ENCODE results near the gene OGFOD3. TPM values are rescaled to one million over a fixed set of nuclear protein-coding genes. Genes with fewer than 3 reads are reported as not detected.
A peak's percentile ranks its signal among the peaks of the same experiment; 100 is the strongest.
"Not testable (repeated sequence)": the region's sequence is repeated elsewhere in the genome, so short reads cannot be mapped to it uniquely, and the experiment has no call there.

The OGFOD3 gene
- total RNA-seq, 2 donors from 2014 or later: 23.3 to 40.8 TPM

GRCh38 chr17:82457073-82457928 is 38.9 kb upstream of the OGFOD3 start:
- TF ChIP-seq, protein P1, sequence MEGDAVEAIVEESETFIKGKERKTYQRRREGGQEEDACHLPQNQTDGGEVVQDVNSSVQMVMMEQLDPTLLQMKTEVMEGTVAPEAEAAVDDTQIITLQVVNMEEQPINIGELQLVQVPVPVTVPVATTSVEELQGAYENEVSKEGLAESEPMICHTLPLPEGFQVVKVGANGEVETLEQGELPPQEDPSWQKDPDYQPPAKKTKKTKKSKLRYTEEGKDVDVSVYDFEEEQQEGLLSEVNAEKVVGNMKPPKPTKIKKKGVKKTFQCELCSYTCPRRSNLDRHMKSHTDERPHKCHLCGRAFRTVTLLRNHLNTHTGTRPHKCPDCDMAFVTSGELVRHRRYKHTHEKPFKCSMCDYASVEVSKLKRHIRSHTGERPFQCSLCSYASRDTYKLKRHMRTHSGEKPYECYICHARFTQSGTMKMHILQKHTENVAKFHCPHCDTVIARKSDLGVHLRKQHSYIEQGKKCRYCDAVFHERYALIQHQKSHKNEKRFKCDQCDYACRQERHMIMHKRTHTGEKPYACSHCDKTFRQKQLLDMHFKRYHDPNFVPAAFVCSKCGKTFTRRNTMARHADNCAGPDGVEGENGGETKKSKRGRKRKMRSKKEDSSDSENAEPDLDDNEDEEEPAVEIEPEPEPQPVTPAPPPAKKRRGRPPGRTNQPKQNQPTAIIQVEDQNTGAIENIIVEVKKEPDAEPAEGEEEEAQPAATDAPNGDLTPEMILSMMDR (IDR thresholded peaks at IDR 0.05): no peak
- Histone ChIP-seq H3K36me3 (no peaks in the 10 kb centered on the region), H3K4me3 (peak overlapping the region; percentile 93), H3K4me1 (peaks cover 11% of the 10 kb centered on the region), H3K9me3 (no peaks in the 10 kb centered on the region), H3K9ac (ENCODE audit: low read depth in 2 of 2, low read length in 2 of 2) (peak overlapping the region; percentile 28 to 91), H3K27me3 (no peaks in the 10 kb centered on the region), H3K27ac (peak overlapping the region; percentile 100)
- DNase-seq: peak; percentile 72
- intact Hi-C loops (cut with DNase I): no loop called here

DNA sequence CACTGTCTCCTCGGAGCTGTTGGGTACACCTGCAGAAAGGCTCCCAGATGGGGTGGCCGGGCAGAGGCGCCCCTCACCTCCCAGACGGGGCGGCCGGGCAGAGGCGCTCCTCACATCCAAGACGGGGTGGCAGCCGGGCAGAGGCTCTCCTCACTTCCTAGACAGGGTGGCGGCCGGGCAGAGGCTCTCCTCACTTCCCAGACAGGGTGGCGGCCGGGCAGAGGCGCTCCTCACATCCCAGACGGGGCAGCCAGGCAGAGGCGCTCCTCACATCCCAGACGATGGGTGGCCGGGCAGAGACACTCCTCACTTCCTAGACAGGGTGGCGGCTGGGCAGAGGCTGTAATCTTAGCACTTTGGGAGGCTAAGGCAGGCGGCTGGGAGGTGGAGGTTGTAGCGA is 35.3 kb upstream of the OGFOD3 start:
- peak; percentile 17 for DNase-seq
- H3K4me1 ChIP-seq: peaks cover 13% of the 10 kb centered on the region
- H3K27ac ChIP-seq; intact Hi-C loops (cut with DNase I); H3K27me3 ChIP-seq; H3K9ac ChIP-seq (ENCODE audit: low read depth in 2 of 2, low read length in 2 of 2); H3K9me3 ChIP-seq; H3K4me3 ChIP-seq; H3K36me3 ChIP-seq: not testable (repeated sequence)

DNA sequence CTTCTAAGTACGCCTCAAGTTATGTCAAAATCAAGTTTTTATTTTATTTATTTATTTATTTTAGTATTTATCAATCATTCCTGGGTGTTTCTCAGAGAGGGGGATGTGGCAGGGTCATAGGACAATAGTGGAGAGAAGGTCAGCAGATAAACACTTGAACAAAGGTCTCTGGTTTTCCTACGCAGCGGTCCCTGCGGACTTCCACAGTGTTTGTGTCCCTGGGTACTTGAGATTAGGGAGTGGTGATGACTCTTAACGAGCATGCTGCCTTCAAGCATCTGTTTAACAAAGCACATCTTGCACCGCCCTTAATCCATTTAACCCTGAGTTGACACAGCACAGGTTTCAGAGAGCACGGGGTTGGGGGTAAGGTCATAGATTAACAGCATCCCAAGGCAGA is 34.8 kb upstream of the OGFOD3 start:
- intact Hi-C loops (cut with DNase I); H3K27me3 ChIP-seq; H3K36me3 ChIP-seq; H3K9ac ChIP-seq (ENCODE audit: low read depth in 2 of 2, low read length in 2 of 2); H3K27ac ChIP-seq; H3K4me3 ChIP-seq; H3K9me3 ChIP-seq; DNase-seq: not testable (repeated sequence)
- peaks cover 13% of the 10 kb centered on the region for H3K4me1 ChIP-seq

GRCh38 chr17:82452162-82452561 is 33.8 kb upstream of the OGFOD3 start:
- Histone ChIP-seq H3K4me1 (peaks cover 7% of the 10 kb centered on the region), H3K27me3 (no peaks in the 10 kb centered on the region), H3K9ac (ENCODE audit: low read depth in 2 of 2, low read length in 2 of 2) (no peak overlapping the region), H3K4me3 (no peak overlapping the region), H3K9me3 (no peaks in the 10 kb centered on the region), H3K36me3 (no peaks in the 10 kb centered on the region), H3K27ac (no peak overlapping the region)
- TF ChIP-seq, protein P1 (IDR thresholded peaks at IDR 0.05): no peak
- no peak for DNase-seq
- intact Hi-C loops (cut with DNase I): no loop called here

GRCh38 chr17:82450357-82451106 is 32.1 kb upstream of the OGFOD3 start, which contains the start of gene CYBC1:
TSS of gene CYBC1 (minus strand) at chr17:82450752. CDS start at chr17:82449254, 1,498 bp downstream.
- Histone ChIP-seq H3K4me3 (peak within 1 kb of the TSS; percentile 97), H3K27ac (peak within 1 kb of the TSS; percentile 91), H3K27me3 (no peaks in the 10 kb centered on the region), H3K36me3 (no peaks in the 10 kb centered on the region), H3K9ac (ENCODE audit: low read depth in 2 of 2, low read length in 2 of 2) (peak within 1 kb of the TSS; percentile 85 to 96), H3K4me1 (peaks cover 4% of the 10 kb centered on the region), H3K9me3 (no peaks in the 10 kb centered on the region)
- peak; percentile 94 for DNase-seq
- TF ChIP-seq, protein P1 (IDR thresholded peaks at IDR 0.05): no peak
- intact Hi-C loops (cut with DNase I): no loop called here

DNA sequence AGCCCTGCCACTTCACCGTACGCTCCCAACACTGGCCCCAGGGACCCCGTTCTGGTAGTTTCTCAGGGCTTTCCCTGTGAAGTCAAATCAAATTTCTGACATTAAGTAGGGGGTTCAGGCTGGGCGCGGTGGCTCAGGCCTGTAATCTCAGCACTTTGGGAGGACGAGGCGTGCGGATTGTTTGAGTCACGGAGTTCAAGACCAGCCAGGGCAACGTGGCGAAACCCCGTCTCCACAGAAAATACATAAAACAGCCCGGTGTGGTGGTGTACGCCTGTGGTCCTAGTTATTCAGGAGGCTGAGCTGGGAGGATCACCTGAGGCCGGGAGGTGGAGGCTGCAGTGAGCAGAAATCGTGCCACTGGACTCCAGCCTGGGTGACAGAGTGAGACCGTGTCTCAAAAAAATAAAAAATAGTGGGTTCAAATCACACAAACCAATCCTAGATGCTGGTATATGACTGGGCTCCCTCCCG is 31.5 kb upstream of the OGFOD3 start:
- Histone ChIP-seq H3K4me1 (peaks cover 4% of the 10 kb centered on the region), H3K9me3 (no peaks in the 10 kb centered on the region), H3K9ac (ENCODE audit: low read depth in 2 of 2, low read length in 2 of 2) (peak overlapping the region; percentile 85 to 96), H3K36me3 (no peaks in the 10 kb centered on the region), H3K4me3 (peak overlapping the region; percentile 97), H3K27me3 (no peaks in the 10 kb centered on the region), H3K27ac (peak overlapping the region; percentile 91)
- intact Hi-C loops (cut with DNase I): no loop called here
- DNase-seq: peak; percentile 25
- TF ChIP-seq, protein P1 (IDR thresholded peaks at IDR 0.05): no peak

Data from colonic mucosa (tissue), 4 donors.